Measurements from ENCODE around the gene CLCN4. TPM values are rescaled to one million over a fixed set of nuclear protein-coding genes. Genes with fewer than 3 reads are reported as not detected.

CLCN4 gene
- polyA plus RNA-seq, 1 donor, result 5.2 TPM

DNA sequence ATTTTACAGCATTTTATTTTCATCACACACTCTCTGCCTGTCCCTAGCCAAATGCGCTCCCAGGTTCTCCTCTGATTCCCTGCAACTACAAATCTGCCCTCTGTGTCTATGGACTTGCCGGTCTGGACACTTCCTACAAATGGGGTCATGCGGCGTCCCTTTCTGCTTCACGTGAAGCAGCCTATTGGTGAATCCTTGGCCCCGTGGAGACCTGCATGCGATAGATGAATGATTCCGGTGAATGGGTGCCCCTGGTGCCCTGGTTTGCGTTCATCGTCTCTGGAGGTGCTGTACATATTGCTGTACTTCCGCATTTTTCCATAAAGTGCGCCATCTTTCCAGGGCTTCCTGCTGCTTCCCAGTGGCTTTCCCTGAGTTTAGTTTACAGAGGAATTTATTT lies 27.5 kb upstream of the CLCN4 start:
- no peak for DNase-seq

DNA sequence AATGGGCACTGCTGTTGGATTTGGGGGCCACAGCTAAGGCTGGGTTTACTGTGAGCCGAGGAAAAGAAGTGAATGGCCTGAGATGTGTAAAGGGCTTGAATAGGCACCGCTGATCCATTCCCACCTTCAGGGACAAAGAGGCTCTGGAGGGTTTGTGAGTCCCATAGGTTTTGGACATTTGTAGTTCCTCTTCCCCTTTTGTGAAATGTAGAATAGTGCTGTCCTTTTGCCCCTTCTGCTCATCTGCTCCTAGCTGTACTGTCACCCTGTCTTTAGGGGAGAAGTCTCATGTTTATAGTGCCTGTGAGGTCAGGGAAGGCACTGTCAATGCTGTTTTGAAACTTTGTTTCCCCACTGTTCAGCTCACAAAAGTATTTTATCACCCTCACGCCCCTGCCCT lies 26.4 kb upstream of the CLCN4 start:
- DNase-seq, result no peak

DNA sequence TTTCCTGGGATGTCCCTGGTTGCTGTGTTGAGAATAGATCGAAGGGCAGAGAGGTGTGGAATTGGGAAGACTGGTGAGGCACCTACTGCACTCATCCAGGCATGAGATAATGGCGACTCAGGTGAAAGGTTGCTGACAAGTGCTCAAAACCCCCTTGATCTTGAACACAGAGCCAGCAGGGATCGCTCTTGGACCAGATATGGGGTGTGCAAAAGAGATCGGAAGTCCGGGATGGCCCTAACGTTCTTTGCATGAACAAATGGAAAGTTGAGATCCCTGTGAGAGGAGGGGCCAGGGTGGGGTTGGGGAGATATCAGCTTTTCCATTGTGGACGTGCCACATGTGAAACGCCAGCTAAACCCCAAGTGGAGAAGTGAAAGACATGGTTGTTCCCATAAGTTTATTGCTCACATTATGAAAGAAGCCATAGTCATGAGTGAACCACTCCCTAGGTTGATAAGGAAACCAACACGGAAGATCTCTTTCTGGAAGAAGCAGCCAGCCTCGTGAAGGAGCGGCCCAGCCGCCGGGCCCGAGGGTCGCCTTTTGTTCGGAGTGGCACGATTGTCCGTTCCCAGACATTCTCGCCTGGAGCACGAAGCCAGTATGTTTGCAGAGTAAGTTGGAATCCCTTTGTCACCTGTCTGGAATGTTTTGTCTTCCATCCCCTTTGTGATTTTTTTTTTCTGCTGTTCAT lies 22.6 kb upstream of the CLCN4 start:
- no peak for DNase-seq

DNA sequence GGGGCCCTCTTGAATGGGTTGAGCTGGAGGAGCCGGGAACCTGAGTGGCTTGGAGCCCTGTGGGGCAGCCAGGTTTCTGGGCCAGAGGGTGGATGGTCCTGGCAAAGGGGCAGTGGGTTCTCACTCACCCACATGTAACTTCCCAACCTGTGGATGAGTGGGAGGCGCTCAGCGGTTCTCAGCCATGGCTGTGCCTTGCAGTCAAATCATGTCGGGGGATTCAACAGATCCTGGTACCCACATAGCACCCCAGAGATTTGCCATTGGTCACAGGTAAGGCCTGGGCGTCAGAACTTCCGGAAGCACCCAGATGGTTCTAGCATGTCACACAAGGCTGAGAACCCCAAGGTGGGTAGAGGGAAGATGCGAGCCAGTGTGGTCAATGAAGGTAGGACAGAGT lies 21.9 kb upstream of the CLCN4 start:
- DNase-seq, result no peak

DNA sequence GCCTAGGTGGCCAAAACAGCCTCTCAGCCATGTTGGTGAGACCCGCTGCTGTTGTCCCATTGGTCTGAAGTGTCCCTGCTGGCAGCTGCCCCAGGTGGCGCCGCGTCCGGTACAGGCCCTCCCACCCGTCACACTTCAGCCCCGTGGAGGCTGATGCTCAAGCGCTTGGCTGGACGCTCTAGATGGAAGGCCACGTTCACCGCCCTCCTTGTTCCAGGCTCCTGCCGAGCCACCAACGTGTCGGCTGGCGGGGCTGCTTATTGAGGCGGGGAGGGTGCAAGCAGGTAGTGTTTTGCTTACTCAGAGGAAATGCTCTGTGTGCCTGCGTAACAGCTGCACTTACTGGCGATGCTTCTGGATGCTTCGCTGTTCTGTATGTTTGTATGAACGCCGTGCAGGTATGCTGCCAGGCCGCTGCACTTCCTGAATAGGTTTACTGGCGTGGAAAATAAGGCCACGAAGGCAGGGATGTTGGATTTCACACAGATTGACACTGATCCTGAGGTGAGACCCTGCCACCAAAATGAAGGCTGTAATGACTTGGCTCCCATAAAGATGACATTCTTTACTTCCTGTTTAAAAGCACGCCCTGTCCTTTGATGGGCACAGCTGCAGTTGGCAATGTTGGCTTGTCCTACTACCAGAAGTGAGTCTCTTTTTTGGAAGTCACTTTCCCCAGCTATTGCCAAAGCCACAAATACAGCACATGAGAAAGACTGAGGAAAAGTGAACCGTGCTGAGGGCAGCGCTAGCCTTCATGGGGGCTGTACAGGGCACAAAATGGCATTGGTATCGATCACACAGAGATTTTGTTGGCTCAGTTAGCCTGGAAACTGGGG lies 21.0 kb upstream of the CLCN4 start:
- DNase-seq, result no peak

DNA sequence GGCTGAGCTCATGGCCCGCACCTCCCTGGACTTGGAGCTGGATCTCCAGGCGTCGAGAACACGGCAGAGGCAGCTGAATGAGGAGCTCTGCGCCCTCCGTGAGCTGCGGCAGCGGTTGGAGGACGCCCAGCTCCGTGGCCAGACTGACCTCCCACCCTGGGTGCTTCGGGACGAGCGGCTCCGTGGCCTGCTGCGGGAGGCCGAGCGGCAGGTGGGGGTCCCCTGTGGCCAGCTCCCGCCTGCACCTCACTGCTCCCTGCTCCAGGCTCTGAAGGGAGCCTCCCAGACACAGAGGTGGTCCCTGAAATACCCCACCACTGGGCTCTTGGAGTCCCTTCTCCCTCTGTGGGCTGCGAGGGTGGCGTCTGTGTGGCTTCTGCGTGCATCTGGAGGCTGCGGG lies 18.0 kb upstream of the CLCN4 start:
- DNase-seq, result no peak

DNA sequence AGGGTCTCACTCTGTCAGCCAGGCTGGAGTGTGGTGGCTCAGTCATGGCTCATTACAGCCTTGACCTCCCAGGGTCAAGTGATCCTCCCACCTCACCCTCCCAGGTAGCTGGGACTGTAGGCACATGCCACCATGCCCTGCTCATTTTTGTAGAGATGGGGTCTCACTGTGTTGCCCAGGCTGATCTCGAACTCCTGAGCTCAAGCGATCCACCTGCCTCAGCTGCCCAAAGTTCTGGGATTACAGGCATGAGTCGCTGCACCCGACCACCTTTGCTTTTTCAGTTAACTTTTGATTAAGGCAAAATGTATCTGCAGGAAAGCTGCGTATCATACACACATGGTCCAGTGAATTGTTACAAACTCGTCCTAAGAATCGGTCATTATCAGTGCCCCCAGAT lies 16.5 kb upstream of the CLCN4 start:
- DNase-seq, result no peak

DNA sequence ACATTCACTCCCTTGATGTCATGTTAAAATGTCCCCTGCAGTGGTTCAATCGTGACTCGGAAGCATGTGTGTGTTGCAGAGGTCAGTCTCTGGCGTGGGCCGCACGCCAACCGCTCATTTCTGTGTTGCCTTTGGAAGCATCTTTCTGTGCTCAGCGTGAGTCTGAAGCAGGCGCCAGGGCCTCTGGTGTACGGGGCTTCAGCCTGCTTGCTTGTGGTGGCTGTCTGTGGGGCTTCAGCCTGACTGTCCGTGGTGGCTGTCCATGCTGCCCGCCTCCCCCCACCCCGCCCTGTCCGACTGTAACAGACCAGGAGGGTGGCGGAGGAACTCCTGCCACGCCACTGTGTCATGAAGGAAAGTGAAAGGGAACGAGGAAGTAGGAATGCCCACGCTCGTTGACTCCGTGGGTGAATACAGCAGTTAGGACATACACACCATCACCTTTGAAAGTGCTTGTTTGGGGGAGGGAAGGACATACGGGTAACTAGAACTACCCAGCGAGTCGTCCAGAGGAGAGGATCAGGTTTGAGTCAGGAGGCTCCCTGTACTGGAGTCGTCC lies 14.7 kb upstream of the CLCN4 start:
- DNase-seq, result no peak

DNA sequence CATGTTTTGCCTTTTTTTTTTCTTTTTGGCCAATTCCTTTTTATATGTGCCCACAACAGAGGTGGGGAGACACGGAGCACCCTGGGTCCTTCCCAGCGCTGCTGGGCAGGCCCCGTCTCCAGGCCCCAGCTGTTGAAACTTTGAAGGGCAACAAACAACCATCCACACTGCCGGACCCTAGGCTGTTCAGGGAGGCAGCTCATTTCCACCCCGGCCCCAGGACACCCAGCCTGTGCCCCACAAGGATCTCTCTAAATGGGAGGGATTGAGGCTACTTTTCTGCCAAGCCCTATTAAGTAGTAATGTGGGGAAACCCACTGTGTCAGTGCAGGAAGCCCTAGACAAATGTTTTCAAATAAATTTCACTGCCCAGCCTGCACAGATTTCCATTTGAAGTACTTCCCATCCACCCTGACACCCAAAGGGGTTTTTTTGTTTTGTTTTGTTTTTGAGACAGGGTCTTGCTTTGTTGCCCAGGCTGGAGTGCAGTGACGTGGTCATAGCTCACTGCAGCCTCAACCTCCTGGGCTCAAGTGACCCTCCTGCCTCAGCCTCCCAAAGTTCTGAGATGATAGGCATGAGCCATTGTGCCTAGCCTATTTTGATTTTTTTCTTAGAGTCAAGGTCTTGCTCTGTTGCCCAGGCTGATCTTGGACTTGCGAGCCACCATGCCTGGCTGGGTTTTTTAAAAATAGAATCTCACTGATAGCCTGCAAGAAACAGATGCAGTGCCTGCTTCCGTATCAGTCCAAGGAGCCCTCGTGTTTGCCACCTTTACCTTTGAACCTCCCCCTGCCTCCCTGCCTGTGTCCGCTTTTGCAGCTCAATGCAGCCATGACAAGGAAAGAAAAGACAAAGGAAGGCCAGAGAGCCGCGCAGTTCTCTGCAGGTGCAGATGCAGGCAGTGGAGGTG lies 13.4 kb upstream of the CLCN4 start:
- no peak for DNase-seq

DNA sequence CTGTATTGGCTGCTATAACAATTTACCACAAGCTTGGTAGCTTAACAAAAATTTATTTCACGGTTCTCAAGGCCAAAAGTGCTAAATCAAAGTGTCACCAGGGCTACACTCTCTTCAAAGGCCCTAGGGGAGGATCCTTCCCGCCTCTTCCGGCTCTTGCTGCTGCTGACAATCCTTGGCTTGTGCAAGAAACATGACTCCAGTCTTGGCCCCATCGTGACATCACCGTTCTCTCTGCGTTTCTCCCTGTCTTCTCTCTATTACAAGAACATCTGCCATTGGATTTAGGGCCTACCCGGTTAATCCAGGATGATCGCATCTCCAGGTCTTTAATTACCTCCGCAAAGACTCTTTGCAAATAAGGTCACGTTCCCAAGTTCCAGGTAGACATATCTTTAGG lies 10.4 kb upstream of the CLCN4 start:
- no peak for DNase-seq

DNA sequence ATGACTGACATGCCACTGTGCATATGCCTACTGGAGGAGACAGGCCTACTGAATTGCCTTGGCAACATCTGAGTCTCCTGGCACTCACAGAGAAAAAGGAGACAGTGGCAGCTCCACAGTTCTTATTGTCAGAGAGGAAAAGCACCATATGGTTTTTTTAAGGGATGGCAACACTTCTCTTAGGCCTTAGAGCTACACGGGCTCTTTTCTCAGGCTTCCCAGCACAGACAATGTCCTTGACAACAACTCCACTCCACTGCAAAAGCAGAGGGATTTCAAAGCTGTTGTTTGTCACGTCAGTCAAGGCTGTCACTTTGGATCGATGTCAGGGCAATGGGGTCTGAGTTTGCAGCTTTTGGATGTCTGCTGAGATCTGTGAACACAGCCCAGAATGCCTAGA lies 4.7 kb upstream of the CLCN4 start:
- no peak for DNase-seq

DNA sequence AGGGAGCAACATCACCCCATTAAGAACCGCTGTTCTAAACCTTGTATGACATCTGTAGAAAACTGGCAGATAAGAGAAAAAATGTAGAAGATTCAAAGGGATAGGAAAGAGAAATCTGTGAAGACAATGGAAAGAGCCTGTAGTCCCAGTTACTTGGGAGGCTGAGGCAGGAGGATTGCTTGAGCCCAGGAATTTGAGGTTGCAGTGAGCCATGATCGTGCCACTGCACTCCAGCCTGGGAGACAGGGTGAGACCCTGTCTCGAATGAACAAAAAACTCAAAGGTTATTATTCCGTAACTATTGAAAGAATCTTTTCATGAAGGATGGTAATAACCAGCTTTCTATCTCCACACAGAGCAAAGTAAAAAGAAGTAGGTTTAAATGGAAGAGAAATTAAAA lies 1.6 kb upstream of the CLCN4 start:
- no peak for DNase-seq

DNA sequence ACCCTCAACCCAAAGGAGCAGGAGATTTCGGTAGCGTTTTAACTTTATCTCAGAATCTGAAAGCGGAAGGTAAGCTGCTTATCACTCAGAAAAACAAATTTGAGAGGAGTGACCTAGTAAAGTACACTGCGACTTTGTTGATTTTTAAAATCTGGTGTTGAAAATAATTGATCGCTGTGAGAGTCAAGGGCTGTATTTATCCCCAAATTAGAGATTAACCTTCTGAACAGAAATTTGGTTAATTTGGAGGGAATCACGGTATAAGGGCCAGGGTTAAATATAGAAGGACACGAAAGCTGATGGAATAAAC lies 212 bp downstream of the CLCN4 start:
- DNase-seq, result no peak

DNA sequence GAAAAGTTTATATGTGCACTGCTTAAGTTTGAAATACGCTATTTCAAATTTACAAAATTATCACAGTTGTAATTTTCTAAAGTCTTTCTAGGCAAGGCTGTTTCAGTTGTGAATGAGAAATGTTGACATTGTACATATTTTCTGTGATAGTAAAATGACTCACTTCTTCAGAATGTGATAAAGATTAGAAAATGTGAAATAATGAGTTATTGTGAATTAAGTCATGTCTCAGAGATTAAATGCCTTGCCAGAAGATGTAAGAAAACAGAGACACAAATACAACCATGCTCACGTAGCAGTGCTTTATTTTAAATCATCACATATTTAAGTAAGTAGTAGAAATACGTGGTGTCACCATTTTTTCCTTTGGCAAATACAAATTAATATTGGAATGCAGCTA lies 768 bp downstream of the CLCN4 start:
- DNase-seq, result no peak

DNA sequence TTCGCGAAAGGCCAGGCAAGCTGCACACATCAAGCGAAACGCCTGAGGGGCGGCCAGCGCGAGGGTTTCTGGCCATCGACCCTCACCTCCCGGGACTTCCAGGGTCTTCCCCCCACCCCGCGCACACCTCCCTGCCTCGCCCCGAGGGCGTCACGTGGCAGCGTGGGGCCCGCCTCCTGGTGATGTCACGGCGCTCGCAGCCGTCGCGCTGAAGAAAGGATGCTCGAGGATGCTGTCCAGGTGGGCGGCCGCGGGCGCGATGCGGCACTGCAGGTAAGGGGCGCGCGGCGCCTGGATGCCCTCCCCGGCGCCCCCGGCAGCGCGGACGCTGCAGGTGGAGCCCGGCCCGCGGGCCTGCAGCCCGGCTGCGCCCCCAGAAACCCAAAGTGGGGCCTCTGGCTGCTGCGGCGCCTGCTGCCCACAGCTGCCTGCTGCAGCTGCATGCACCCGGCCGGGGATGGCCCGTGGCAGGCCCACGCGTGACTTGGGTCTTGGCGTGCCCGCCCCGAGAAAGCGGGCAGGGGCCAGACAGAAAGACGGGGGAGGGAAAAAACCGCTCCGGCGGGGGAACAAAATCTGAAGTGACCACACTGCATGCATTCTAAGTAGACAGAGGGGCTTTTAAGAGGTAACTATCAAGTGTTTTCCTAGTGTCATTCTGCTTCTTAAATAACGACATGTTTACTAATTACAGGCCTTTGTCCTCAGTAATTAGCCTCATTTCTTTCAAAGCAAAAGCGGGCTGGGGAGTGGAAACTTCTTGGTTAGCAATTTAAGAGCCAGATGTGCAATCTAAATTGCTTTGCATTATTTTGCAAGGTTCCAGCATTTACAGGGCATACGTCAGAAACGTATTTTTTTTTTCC lies 1.7 kb downstream of the CLCN4 start:
- DNase-seq, result no peak

DNA sequence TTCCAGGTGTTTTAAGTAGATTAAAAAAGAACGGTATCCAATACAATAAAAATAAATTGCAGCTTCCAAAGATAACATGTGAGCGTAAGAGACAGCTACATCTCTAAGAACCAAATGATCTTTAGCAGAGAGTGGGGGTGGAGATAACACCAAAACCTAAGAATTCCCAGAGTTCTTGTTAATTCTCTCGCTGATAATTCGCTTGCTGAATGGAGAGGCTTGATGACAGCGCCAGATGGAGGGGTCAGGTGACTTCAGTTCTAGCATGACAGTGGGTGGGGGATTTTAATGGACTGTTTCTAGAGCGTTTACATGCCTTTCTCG lies 2.3 kb downstream of the CLCN4 start:
- no peak for DNase-seq

DNA sequence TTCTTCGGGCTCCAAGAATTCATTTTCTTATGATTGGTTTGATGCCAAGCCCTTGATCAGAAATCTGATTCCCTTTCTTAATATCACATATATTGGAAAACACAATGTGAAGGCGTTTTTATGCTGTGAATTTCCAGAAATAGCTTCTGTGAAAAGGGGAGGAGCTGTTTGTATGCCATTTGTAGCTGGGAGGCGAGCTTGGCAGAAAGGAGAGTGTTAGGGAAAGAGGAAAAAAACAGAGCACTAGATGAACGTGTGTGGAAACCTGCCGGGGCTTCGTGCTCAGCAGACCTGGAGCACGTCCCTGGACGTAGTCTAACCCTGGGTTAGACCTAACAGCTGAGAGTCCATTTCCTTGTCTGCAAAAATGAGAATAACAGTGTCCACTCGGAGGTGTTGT lies 3.4 kb downstream of the CLCN4 start:
- DNase-seq, result no peak

DNA sequence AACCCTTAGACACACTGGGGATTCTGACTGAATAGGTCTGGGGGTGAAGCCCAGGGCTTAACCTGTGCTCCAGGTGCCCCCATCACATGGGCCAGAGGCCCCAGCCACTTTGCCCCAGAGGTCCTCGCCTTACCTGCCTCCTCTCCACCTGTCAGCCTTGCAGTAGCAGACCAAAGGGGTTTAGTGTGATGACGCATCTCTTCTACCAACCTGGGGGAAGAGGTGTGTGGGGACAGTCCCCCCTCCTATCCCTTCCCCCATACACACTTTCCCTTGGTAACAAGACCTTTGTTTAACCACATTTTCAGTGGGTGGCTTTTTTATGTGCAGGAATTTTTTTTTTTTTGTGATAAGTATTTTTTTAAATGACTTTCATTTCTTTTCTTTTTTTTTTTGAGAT lies 6.3 kb downstream of the CLCN4 start:
- DNase-seq, result no peak

DNA sequence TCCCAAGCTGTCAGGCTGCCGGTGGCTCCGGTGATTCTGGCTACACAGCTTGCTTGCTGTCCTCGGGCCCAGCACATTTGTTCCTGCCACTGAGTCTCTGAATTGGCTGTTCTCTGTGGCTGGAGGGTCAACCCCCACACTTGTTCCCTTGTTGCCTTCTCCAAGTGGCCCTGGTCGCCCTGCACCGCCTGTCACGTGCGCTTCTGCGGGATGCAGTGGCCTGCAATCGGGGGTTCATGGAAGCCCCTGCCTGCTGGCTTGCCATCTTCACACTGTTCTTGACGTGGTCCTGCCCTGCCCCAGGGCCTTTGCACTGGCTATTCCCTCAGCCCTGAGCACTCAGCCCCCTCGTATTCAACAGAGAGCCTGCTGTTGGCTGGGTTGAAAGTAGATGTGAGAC lies 8.1 kb downstream of the CLCN4 start:
- DNase-seq, result no peak

DNA sequence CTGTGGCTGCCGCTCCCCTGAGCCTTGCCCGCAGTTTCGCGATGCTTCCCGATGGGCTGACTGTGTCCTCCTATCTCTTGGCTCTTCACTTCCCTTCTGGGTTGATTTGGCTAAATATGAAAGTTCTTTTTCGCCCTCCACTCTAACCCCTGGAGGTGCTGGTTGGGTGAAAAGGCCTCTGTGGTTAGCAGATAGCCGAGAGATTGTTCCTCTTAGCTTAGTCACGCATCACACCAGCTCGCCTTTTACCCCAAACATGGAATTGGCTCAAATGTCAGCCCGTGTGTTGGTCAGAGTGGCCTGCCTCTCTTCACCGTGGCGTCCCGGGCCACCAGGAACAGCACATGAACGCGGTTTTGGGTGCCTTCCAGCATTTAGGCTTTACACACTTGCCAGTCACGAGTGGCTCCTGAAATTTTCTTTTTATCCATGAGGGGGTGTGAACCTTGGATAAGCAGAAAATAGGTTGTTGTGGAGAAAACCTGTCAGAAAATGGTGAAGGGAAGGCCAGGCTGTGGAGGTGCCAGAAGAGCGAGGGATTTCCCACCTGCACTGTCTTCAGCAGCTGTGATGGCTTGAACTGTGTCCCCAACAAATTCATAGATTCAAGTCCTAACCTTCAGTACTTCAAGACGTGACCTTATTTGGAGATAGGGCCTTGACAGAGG lies 8.9 kb downstream of the CLCN4 start:
- DNase-seq, result no peak

DNA sequence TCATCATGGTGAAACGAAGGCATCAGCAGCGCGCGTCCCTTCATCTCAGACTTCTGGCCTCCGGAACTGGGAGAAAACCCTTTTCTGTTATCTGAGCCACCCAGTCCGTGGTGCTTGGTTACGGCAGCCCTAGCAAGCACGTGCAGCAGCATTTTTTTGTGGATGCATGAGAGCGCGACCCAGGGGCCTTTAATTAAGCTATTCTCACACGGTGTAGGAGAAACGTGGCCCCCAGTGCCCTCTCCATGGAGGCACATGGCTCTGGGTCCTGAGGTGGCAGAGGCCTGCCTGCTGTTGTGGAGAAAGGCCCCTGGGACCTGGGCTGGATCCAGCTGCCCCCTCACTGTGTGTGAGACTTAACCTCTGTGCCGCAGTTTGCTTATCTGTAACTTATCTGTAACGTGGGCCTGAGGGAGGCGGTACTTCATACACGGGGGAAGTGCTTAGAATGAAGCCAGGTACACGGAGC lies 9.5 kb downstream of the CLCN4 start:
- DNase-seq, result no peak
